Neural progenitor cell (in vitro differentiated cells): Measurements from ENCODE around the gene SDK2. TPM values are rescaled to one million over a fixed set of nuclear protein-coding genes. Genes with fewer than 3 reads are reported as not detected.

Experiments used
- DNase-seq: peaks from one replicate; pipeline ENCODE4 v3.0.0-alpha.2; 2016; ENCODE audit warnings: low spot score
- H2AFZ ChIP-seq: fragments of 200-600 bp; sonication (generic); replicated peaks from 2 replicates; pipeline ENCODE4 v1.6.1; 2016; ENCODE audit warnings: antibody characterized with exemption
- H3F3A ChIP-seq: fragments of 200-600 bp; sonication (generic); 2 replicates; pipeline ENCODE4 v1.6.1; 2016; ENCODE audit warnings: antibody characterized with exemption, low read depth
- H3K27ac ChIP-seq: fragments of 200-600 bp; sonication (generic); 2 replicates; pipeline ENCODE4 v1.5.1; 2016; ENCODE audit warnings: mild to moderate bottlenecking
- H3K27me3 ChIP-seq: fragments of 200-600 bp; sonication (generic); 2 replicates; pipeline ENCODE4 v1.6.1; 2016; ENCODE audit warnings: mild to moderate bottlenecking, moderate library complexity
- H3K36me3 ChIP-seq: fragments of 200-600 bp; sonication (generic); 2 replicates; pipeline ENCODE4 v1.5.1; 2016
- H3K4me1 ChIP-seq: fragments of 200-600 bp; sonication (generic); 2 replicates; pipeline ENCODE4 v1.6.1; 2016; ENCODE audit warnings: mixed run types
- H3K4me2 ChIP-seq: fragments of 200-600 bp; sonication (generic); 2 replicates; pipeline ENCODE4 v1.6.1; 2016
- H3K4me3 ChIP-seq: fragments of 200-600 bp; sonication (generic); 2 replicates; pipeline ENCODE4 v1.5.1; 2016
- H3K79me2 ChIP-seq: fragments of 200-600 bp; sonication (generic); 2 replicates; pipeline ENCODE4 v1.6.1; 2016; ENCODE audit warnings: low read depth
- H3K9ac ChIP-seq: fragments of 200-600 bp; sonication (generic); 2 replicates; pipeline ENCODE4 v1.6.1; 2016
- H3K9me3 ChIP-seq: fragments of 200-600 bp; sonication (generic); 2 replicates; pipeline ENCODE4 v1.5.1; 2016; ENCODE audit warnings: low read depth
- H4K20me1 ChIP-seq: fragments of 200-600 bp; sonication (generic); 2 replicates; pipeline ENCODE4 v1.6.1; 2016; ENCODE audit warnings: low read depth
- H3K27ac Mint-ChIP-seq: 3 replicates; pipeline ENCODE4 v1.8.0; 2021; ENCODE audit warnings: mixed read lengths
- H3K27me3 Mint-ChIP-seq: 2 replicates; pipeline ENCODE4 v1.8.0; 2022; ENCODE audit warnings: low read depth, mild to moderate bottlenecking, inconsistent platforms, moderate library complexity, mixed read lengths; ENCODE audit not compliant: insufficient read depth
- H3K36me3 Mint-ChIP-seq: 3 replicates; pipeline ENCODE4 v1.8.0; 2021; ENCODE audit warnings: mixed read lengths
- H3K4me1 Mint-ChIP-seq: 3 replicates; pipeline ENCODE4 v1.8.0; 2021; ENCODE audit warnings: mixed read lengths
- H3K4me3 Mint-ChIP-seq: 3 replicates; pipeline ENCODE4 v1.8.0; 2021; ENCODE audit warnings: mild to moderate bottlenecking, moderate library complexity, mixed read lengths
- H3K9me3 Mint-ChIP-seq: 3 replicates; pipeline ENCODE4 v1.8.0; 2020; ENCODE audit warnings: mixed read lengths
- CTCF ChIP-seq: fragments of 200-600 bp; sonication (generic); IDR thresholded peaks from 2 replicates; pipeline ENCODE4 v1.5.1; 2017; ENCODE audit warnings: antibody characterized with exemption, mild to moderate bottlenecking
- EZH2 ChIP-seq: fragments of 200-600 bp; sonication (generic); IDR thresholded peaks from 2 replicates; pipeline ENCODE4 v1.6.1; 2017; ENCODE audit warnings: antibody characterized with exemption, mild to moderate bottlenecking, moderate library complexity
- EZH2phosphoT487 ChIP-seq: fragments of 200-600 bp; sonication (generic); IDR thresholded peaks from 2 replicates; pipeline ENCODE4 v1.6.1; 2017; ENCODE audit warnings: antibody characterized with exemption
- total RNA-seq: library from RNA; depleted of rRNA; stranded (reverse); fragments of >200 nt; gene quantifications from 2 replicates; pipeline ENCODE4 v1.2.3, GENCODE V29; 2015; ENCODE audit warnings: low replicate concordance

SDK2 gene
- total RNA-seq, 1 donor from 2014 or later, result 15.3 TPM

DNA sequence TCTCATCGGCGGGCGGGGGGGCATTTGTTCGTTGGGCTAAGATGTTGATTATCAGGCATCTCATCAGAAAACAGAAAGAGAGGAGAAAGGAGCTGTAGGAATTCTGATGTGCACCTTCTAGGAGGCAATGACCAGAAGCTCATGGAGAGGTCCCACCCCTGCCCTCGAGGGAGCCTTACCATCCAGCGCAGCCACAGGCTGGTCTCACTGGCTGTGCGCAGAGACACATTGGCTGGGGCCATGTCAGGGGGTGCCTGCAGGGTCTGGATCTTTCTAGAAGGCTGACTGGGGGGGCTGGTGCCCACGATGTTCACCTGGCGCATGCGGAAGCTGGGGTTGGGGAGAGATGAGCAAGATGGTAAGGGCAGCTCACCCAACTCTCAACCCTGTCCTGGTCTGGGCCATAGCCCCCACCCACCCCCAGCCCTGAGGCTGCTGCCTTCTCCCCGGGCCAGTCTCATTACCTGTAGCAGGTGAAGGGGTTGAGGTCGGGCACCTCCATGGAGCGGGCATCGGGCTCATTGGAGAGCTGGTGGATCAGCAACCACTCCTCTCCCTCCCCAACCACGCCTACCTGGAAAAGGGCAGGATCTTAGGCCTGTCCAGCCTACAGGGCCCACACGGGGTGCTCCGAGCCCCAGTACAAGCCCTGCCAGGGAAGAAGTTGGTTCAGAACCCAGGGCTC, 246.2 kb downstream of the SDK2 start:
- peaks cover 31% of the 10 kb centered on the region for H3K4me1 Mint-ChIP-seq
- Histone ChIP-seq H3K27me3 (no peaks in the 10 kb centered on the region), H3K36me3 (no peaks in the 10 kb centered on the region), H3K4me3 (no peak overlapping the region), H3K79me2 (no peaks in the 10 kb centered on the region), H3K4me1 (no peaks in the 10 kb centered on the region), H3K27ac (no peak overlapping the region), H3K9ac (no peak overlapping the region), H3K4me2 (no peak overlapping the region), H4K20me1 (peaks cover 6% of the 10 kb centered on the region), H3K9me3 (no peaks in the 10 kb centered on the region), H2AFZ (no peak overlapping the region), H3F3A (no peaks in the 10 kb centered on the region)
- DNase-seq, result no peak
- no peak overlapping the region for H3K4me3 Mint-ChIP-seq
- H3K9me3 Mint-ChIP-seq, result no peaks in the 10 kb centered on the region
- no peak overlapping the region for H3K27ac Mint-ChIP-seq
- H3K27me3 Mint-ChIP-seq, result peaks cover 6% of the 10 kb centered on the region
- TF ChIP-seq CTCF (no peak), EZH2 (no peak), EZH2phosphoT487 (no peak)
- peaks cover 41% of the 10 kb centered on the region for H3K36me3 Mint-ChIP-seq

GRCh38 chr17:73397278-73397826, 246.9 kb downstream of the SDK2 start:
- Mint-ChIP-seq H3K9me3 (no peaks in the 10 kb centered on the region), H3K4me3 (no peak overlapping the region), H3K27me3 (peaks cover 6% of the 10 kb centered on the region), H3K4me1 (peaks cover 34% of the 10 kb centered on the region), H3K36me3 (peaks cover 44% of the 10 kb centered on the region), H3K27ac (peak overlapping the region; percentile 8)
- Histone ChIP-seq H3K9me3 (no peaks in the 10 kb centered on the region), H3K9ac (no peak overlapping the region), H3K27ac (no peak overlapping the region), H3K27me3 (no peaks in the 10 kb centered on the region), H3K4me2 (no peak overlapping the region), H3F3A (no peaks in the 10 kb centered on the region), H3K36me3 (no peaks in the 10 kb centered on the region), H2AFZ (no peak overlapping the region), H3K4me1 (no peaks in the 10 kb centered on the region), H3K79me2 (no peaks in the 10 kb centered on the region), H3K4me3 (no peak overlapping the region), H4K20me1 (peaks cover 6% of the 10 kb centered on the region)
- no peak for DNase-seq
- TF ChIP-seq EZH2 (no peak), CTCF (no peak), EZH2phosphoT487 (no peak)

DNA sequence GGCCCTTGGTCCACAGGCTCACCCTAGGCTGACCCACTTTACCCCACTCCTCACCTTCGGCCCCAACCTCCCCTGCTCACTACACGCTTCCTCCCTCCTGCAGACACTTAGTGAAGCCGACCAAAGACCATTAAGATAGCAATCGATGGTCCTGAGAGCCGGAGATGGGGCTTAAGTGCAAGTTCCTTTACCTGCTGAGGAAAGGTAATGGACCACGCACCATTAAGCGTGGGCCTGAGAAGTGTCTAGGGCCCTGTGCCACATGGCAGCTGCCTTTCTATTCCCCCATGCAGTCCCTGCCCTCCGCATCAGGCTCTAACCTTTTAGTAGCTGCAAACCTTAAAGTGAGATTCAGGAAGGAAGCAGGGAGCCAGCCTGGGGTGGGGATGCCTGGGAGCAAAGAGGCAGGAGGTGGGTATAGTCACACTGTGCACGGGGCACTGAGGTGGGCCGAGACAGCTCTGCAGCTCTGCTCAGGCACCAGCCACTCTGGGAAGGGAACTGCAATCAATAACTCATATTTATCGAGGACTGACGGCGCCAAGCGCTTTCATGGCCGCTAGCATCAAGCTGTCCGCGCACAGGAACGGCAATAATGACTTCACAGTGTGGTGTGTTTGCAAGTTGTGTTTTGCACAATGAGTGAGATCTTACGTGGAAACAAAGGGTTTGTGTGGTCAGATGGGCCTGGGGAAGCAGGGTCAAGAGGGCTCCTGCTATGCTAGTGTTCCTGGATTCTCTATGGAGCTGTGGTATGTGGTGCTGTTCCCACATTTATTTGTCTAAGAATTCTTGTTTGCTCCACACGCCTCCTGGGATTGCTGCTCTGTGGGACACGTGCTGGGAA, 247.6 kb downstream of the SDK2 start:
- Mint-ChIP-seq H3K36me3 (peaks cover 44% of the 10 kb centered on the region), H3K4me1 (peaks cover 34% of the 10 kb centered on the region), H3K27ac (peak overlapping the region; percentile 8), H3K9me3 (no peaks in the 10 kb centered on the region), H3K4me3 (no peak overlapping the region), H3K27me3 (peaks cover 6% of the 10 kb centered on the region)
- H3K27ac ChIP-seq, result no peak overlapping the region
- peaks cover 6% of the 10 kb centered on the region for H4K20me1 ChIP-seq
- H3K9me3 ChIP-seq, result no peaks in the 10 kb centered on the region
- no peak overlapping the region for H3K9ac ChIP-seq
- no peaks in the 10 kb centered on the region for H3K36me3 ChIP-seq
- H3F3A ChIP-seq, result no peaks in the 10 kb centered on the region
- H3K4me1 ChIP-seq, result no peaks in the 10 kb centered on the region
- no peak for DNase-seq
- no peak overlapping the region for H3K4me3 ChIP-seq
- no peaks in the 10 kb centered on the region for H3K27me3 ChIP-seq
- no peak overlapping the region for H2AFZ ChIP-seq
- TF ChIP-seq EZH2, result no peak
- TF ChIP-seq EZH2phosphoT487, result no peak
- TF ChIP-seq CTCF, result no peak
- H3K4me2 ChIP-seq, result no peak overlapping the region
- no peaks in the 10 kb centered on the region for H3K79me2 ChIP-seq
